A673 (cell line): Measurements from ENCODE around the gene DPF1. TPM values are rescaled to one million over a fixed set of nuclear protein-coding genes. Genes with fewer than 3 reads are reported as not detected.
"Not testable (repeated sequence)": the region's sequence is repeated elsewhere in the genome, so short reads cannot be mapped to it uniquely, and the experiment has no call there.

Source experiments
- BruUV-seq: library from RNA; stranded (reverse); fragments of 400-500 nt; replicated peaks from 2 replicates; lab custom pipeline; 2021; lab: Mats Ljungman, UMichigan
- CTCF ChIA-PET: fragments of 300-600 bp; sonication (Branson Sonifier 250); formaldehyde crosslinking; loops from one replicate; lab custom pipeline; 2022; ENCODE audit warnings: antibody characterized with exemption; lab: Charles Lee
- POLR2A ChIA-PET: fragments of 300-600 bp; sonication (Branson Sonifier 250); formaldehyde crosslinking; loops from one replicate; lab custom pipeline; 2022; ENCODE audit warnings: antibody characterized with exemption; ENCODE audit not compliant: low non-redundant PET; lab: Charles Lee
- DNase-seq: peaks from one replicate; pipeline ENCODE4 v3.0.0-alpha.2; 2015; ENCODE audit warnings: low spot score
- H3K27ac ChIP-seq: fragments of 200-600 bp; sonication (generic); 2 replicates; pipeline ENCODE4 v1.5.1; 2016; ENCODE audit warnings: mixed run types, low read depth, mild to moderate bottlenecking, mixed read lengths, antibody characterized with exemption, low read length; ENCODE audit not compliant: poor library complexity, severe bottlenecking
- H3K27me3 ChIP-seq: fragments of 200-600 bp; sonication (generic); replicated peaks from 2 replicates; pipeline ENCODE4 v1.6.1; 2017; ENCODE audit warnings: mixed run types, low read depth, mild to moderate bottlenecking, mixed read lengths, antibody characterized with exemption, low read length; ENCODE audit not compliant: insufficient read depth, poor library complexity
- H3K36me3 ChIP-seq: fragments of 200-600 bp; sonication (generic); 2 replicates; pipeline ENCODE4 v1.6.1; 2016; ENCODE audit warnings: mixed run types, mild to moderate bottlenecking, mixed read lengths, antibody characterized with exemption, low read length; ENCODE audit not compliant: insufficient read depth, poor library complexity, severe bottlenecking
- H3K4me1 ChIP-seq: fragments of 200-600 bp; sonication (generic); 2 replicates; pipeline ENCODE4 v1.6.1; 2017; ENCODE audit warnings: mixed run types, mild to moderate bottlenecking, mixed read lengths, antibody characterized with exemption, low read length; ENCODE audit not compliant: insufficient read depth, poor library complexity, severe bottlenecking
- H3K4me3 ChIP-seq: fragments of 200-600 bp; sonication (generic); 2 replicates; pipeline ENCODE4 v1.5.1; 2016; ENCODE audit warnings: low read depth, mixed run types, mild to moderate bottlenecking, mixed read lengths, low read length; ENCODE audit not compliant: poor library complexity, severe bottlenecking
- H3K9me3 ChIP-seq: fragments of 200-600 bp; sonication (generic); 2 replicates; pipeline ENCODE4 v1.6.1; 2016; ENCODE audit warnings: mixed run types, low read depth, mild to moderate bottlenecking, mixed read lengths, antibody characterized with exemption, low read length; ENCODE audit not compliant: poor library complexity, severe bottlenecking
- EZH2 ChIP-seq: fragments of 200-600 bp; sonication (generic); IDR thresholded peaks from 2 replicates; pipeline ENCODE4 v1.6.1; 2017; ENCODE audit warnings: borderline replicate concordance, low read depth, mild to moderate bottlenecking, mixed read lengths, antibody characterized with exemption, low read length; ENCODE audit not compliant: poor library complexity, severe bottlenecking
- intact Hi-C: fragments of 100-400 bp; cut with micrococcal nuclease; formaldehyde crosslinking; loops from one replicate; pipeline ENCODE4 v1.10.0; 2022; ENCODE audit not compliant: unreplicated experiment
- total RNA-seq: library from RNA; stranded (reverse); gene quantifications from 2 replicates; pipeline ENCODE4 v1.2.3, GENCODE V29; 2021
- TF ChIP-seq, protein P1 (sequence below): fragments of 300-800, 200-600 bp; sonication (generic); conservative IDR thresholded peaks from 2 replicates; pipeline ENCODE4 v1.5.1; 2017; ENCODE audit warnings: low read depth, mild to moderate bottlenecking, antibody characterized with exemption, low read length, moderate library complexity, mixed read lengths

DPF1 gene
- total RNA-seq, 1 experiment from 2014 or later: 6.3 TPM

DNA sequence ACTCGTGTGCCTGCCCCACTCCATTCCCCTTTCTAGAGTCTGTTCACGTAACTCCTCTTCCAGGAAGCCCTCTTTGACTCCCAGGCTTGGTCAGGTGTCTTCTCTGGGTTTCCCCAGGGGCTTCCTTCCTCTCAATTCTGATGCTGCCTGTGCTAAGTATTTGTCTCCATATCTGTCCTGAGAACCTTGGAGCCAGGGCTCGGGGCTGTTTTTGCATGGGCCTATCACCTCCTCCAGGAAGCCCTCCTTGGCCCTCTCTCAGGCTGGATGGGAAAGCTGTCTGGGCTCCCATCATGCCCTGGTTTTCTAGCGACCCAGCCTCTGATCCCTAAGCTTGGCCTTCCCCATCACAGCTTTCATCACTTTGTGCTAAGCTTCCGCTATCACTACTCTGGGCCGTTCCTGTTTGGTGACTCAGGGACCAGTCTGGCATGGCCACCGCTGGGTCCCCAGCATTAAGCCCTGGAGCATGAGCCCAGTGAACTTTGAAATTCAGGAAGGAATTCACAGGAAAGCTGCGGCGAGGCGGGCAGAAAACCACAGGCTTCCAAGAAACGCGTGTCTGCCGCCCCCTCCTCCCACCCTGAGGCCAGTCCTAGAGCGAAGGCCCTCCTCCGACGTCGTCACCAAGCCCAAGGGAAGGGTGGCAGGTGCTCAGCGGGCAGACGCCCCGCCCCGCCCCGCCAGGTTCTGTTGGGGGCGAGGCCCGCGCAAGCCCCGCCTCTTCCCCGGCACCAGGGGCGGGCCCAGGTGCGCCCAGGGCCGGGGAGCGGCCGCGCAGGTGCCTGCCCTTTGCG is 39.9 kb upstream of the DPF1 start:
- peaks cover 6% of the 10 kb centered on the region for H3K4me1 ChIP-seq
- peak overlapping the region; percentile 41 for H3K4me3 ChIP-seq
- H3K27me3 ChIP-seq: no peaks in the 10 kb centered on the region
- no peaks in the 10 kb centered on the region for H3K36me3 ChIP-seq
- ChIA-PET CTCF (interaction anchor here (0.5 kb wide), 1 partner anchor 139 kb away, joined by 3 read pairs; no protein-coding TSS in a partner anchor), POLR2A (no interaction called here)
- no peak overlapping the region for H3K27ac ChIP-seq
- H3K9me3 ChIP-seq: no peaks in the 10 kb centered on the region
- no TSS peak for BruUV-seq
- DNase-seq: no peak
- TF ChIP-seq, protein P1, sequence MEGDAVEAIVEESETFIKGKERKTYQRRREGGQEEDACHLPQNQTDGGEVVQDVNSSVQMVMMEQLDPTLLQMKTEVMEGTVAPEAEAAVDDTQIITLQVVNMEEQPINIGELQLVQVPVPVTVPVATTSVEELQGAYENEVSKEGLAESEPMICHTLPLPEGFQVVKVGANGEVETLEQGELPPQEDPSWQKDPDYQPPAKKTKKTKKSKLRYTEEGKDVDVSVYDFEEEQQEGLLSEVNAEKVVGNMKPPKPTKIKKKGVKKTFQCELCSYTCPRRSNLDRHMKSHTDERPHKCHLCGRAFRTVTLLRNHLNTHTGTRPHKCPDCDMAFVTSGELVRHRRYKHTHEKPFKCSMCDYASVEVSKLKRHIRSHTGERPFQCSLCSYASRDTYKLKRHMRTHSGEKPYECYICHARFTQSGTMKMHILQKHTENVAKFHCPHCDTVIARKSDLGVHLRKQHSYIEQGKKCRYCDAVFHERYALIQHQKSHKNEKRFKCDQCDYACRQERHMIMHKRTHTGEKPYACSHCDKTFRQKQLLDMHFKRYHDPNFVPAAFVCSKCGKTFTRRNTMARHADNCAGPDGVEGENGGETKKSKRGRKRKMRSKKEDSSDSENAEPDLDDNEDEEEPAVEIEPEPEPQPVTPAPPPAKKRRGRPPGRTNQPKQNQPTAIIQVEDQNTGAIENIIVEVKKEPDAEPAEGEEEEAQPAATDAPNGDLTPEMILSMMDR: no peak
- TF ChIP-seq EZH2: no peak
- intact Hi-C loops: no loop called here

DNA sequence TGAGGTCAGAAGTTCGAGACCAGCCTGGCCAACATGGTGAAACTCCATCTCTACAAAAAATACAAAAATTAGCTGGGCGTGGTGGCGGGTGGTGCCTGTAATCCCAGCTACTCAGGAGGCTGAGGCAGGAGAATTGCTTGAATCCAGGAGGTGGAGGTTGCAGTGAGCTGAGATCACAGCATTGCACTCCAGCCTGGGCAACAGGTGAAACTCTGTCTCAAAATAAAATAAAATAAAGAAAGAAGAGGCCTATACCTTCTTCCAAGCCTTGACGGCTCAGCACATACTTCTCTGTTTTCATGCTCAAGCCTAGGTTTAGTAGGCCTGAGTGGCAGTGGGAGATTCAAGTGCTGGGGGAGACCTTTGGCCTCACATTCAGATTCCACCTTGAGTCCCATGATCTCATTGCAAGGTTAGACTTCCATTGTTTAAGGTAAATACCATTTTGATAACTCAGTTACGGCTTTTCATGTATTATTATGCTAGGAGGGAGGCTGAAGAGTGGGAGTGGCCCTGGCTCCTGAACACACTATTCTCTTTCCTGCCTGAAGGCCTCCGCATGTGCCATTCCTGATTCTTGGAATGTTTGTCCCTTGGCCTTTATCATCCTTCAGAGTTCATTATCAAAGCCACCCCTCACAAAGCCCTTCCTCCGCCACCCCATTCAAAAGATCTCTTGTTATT is 38.7 kb upstream of the DPF1 start:
- Histone ChIP-seq H3K27ac (no peak overlapping the region), H3K36me3 (no peaks in the 10 kb centered on the region), H3K9me3 (no peaks in the 10 kb centered on the region), H3K27me3 (no peaks in the 10 kb centered on the region), H3K4me3 (no peak overlapping the region), H3K4me1 (peaks cover 6% of the 10 kb centered on the region)
- POLR2A ChIA-PET: no interaction called here
- DNase-seq: no peak
- CTCF ChIA-PET: no interaction called here
- intact Hi-C loops: no loop called here
- TF ChIP-seq EZH2: no peak
- TF ChIP-seq, protein P1: no peak
- no TSS peak for BruUV-seq

GRCh38 chr19:38261942-38262341 is 37.9 kb upstream of the DPF1 start:
- POLR2A ChIA-PET, DNase-seq, H3K36me3 ChIP-seq, BruUV-seq, H3K27ac ChIP-seq, H3K27me3 ChIP-seq, H3K4me1 ChIP-seq, CTCF ChIA-PET, intact Hi-C loops, H3K9me3 ChIP-seq, H3K4me3 ChIP-seq: not testable (repeated sequence)
